NCI-H1694 (cell line): ENCODE results near the gene SLC9A8.
"Not testable (repeated sequence)": the region's sequence is repeated elsewhere in the genome, so short reads cannot be mapped to it uniquely, and the experiment has no call there.

Source experiments
- DNase-seq: peaks from one replicate; lab custom pipeline; 2025; lab: John Stamatoyannopoulos, UW

Gene SLC9A8

GRCh38 chr20:49850463-49851230 is 38.0 kb downstream of the SLC9A8 start:
- DNase-seq: no peak

GRCh38 chr20:49851231-49851705 is 38.6 kb downstream of the SLC9A8 start:
- no peak for DNase-seq

- DNase-seq: no peak
Measured at GRCh38 chr20:49851991-49852390, 39.4 kb downstream of the SLC9A8 start.

DNA sequence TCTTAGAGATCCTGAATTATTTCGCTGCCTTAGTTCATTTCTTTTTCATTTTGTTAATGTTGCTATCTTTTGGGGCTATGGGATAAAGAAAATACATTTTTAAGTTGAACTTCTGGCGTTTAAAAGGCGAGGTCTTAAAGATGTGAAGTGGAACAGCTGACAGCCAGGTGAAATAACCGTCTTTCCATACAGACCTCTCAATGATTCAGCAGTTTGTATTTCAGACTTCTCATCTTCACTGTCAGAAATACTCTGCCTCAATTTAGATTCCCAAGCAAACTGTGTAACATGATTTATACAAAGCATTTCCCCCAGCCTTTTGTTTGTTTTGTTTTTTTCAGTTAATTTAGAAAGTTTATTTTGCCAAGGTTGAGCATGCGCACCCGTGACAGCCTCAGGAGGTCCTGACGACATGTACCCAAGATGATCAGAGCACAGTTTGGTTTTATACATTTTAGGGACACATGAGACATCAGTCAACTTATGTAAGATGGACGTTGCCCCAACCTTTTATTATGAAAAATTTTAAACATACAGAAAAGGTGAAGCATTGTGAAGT is 40.0 kb downstream of the SLC9A8 start:
- no peak for DNase-seq

DNA sequence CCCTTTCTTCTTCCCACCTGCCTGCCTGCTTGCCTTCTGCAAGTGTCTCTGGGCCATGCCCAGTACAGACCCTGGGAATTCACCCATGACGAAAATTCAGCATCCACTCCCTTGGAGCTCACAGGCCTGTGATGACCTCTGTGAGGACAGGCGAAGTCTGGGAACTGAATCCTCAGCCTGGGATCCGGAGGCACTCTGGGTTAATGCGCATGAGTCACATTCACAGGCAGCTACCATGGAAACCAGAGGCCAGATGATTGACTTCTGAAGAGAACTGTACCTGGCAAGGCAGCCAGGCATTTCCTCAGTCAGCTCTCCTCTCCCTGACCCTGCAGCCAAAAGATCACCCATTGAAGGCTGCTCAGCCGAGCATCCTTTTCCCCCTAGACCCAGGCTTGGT is 41.0 kb downstream of the SLC9A8 start:
- DNase-seq: no peak

GRCh38 chr20:49854190-49854875 is 41.7 kb downstream of the SLC9A8 start:
- DNase-seq: no peak

DNA sequence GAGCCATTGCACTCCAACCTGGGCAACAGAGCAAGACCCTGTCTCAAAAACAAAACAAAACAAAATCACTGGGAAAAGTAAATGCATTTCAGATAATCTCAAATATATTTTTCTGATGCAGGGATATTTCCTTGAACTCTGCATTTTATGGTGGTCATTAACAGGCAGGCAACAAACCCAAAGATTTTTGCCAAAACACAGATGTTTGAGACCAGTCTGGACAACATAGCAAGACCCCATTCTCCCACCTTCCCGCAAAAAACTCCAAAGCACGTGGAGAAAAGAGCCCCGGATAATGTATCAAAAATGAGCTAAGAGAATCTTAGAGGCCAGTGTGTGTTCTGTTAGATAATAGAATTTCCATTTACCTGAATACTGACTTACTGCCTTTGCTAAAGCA is 44.3 kb downstream of the SLC9A8 start:
- DNase-seq: no peak

GRCh38 chr20:49858076-49858585 is 45.5 kb downstream of the SLC9A8 start:
- DNase-seq: no peak

- no peak for DNase-seq
Measured at GRCh38 chr20:49859011-49859410, 46.4 kb downstream of the SLC9A8 start.

GRCh38 chr20:49859807-49860206 is 47.2 kb downstream of the SLC9A8 start:
- DNase-seq: no peak

- not testable (repeated sequence) for DNase-seq
Measured at GRCh38 chr20:49861232-49861631, 48.6 kb downstream of the SLC9A8 start.

DNA sequence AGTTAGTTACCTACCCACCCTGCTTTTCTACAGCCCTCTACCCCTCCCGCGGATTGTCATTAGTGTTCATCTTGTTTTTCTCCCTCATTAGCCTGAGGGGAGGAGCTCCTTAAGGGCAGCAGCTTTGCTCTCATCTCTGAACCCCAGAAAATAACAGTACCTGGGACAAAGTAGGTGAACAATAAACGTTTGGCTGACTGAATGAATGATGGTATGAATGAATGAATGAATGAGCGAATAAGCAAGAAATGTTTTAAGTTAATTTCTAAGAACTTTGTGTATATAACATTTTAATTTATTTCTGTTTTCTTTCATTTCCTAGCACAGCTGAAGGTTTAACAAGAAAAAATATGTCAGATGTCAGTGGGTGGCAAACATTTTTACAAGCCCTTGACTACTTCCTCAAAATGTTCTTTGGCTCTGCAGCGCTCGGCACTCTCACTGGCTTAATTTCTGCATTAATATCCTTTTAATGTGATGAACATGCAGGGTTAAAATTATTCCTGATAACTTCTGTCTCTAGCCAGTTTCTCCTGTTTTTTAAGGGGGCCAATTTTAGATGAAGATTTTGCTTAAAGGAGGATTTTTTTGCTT is 50.1 kb downstream of the SLC9A8 start:
- no peak for DNase-seq

GRCh38 chr20:49863666-49864065 is 51.0 kb downstream of the SLC9A8 start:
- no peak for DNase-seq

DNA sequence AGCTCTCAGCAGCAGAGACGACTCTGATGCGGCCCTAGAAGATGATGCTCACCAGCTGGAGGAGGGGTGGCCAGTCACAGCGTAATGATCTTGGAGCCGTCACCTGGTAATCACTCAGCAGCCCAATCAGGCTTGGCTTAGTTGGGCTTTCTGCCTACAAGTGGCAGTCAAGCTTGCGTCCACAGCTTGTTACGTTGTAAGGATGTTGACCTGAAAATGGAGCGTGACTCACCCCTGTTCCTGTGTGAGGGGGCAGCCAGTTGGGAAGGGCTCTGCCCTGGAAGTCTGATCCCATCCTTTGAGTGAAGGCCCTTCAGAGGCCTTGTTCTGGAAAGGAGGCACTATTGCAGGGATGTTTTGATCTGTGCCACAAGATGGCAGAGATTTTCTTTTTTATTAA is 52.9 kb downstream of the SLC9A8 start:
- no peak for DNase-seq

DNA sequence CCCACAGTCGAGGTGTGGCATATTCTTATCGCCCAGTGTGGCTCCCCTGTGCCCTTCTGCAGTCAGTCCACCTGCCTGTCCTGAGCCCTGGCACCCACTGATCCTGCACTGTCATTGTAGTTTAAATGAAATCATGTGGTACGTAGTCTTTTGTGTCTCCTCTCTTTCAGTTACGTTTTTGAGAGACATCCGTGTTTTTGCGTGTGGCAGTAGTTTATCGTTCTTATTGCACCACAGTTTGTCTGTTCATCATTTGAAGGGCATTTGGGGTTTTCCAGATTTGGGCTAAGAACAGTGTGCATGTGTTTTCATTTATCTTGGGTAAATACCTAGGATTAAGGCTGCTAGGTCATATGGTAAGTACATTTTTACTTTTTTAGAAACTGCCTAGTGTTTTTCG is 53.4 kb downstream of the SLC9A8 start:
- no peak for DNase-seq

DNA sequence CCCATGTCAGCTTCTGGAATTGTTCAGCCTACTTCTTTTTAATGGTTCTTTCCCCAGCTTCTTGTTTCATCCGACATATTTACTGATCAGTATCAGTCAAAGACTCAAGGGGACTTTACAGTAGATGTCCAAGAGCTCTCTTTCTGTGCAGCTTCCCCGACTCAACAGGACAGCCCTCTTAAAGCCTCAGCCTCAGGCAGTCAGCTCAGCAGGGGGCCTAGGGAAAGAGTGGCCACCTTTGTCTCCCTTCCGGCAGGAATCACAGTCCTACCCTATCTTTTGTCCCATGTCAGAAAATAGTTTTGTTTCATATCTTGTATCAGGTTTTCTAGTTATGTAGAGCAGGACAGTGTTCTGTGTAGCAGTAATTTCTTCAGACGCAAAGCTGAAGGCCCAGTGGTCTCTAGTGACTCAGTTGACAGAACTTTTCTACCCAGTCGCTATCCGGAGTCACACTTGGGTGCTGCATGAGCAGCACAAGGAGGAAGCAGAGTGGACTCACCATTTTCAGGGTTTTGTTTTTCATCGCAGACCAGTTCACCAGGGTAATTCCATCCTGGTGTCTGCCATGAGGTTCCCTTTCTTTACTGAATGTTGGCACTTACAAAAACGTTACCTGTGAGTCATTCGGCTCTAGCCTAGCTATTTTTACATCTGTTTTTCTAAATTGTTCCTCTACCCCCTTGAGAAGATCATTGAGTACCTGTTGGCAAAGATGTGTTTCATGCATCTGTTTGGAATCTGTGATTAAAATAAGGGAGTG is 55.0 kb downstream of the SLC9A8 start:
- no peak for DNase-seq

DNA sequence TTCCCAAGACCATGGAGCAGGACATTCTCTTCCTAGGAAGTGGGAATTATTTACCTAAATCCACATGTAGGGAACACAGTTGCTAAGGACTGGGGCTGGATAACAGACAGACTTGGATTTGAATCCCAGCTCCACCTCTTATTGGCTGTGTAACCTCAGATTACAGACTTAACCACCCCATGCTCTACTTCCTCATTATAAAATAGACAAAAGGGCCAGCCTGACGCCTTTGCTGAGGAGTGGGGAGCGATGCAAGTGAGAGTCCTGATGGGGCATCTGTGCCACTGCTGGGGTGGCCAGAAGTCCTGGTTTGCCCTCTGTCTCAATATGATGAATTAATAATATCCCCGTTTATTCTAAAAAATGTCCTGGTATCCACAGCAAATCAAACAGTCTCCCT is 55.9 kb downstream of the SLC9A8 start:
- DNase-seq: no peak

- no peak for DNase-seq
Measured at GRCh38 chr20:49868964-49869363, 56.3 kb downstream of the SLC9A8 start.

DNA sequence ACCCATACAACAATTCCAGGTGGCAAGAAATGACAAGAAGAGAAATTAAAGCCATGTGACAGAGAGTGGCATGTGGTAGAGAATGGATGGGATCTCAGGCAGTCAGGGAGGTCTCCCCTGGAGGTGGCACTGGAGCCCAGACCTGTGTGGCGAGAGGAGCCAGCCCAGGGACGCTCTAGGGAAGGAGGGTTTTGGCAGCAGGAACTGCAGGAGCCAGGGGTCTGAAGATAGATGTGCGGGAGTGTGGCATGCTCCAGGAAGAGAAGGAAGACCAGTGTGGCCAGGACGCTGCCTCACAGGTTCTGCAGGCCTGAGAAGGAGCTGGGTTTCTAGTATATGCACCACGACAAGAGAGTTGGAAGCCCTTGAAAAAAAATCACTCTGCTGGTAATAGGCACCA is 57.6 kb downstream of the SLC9A8 start:
- no peak for DNase-seq

- no peak for DNase-seq
Measured at GRCh38 chr20:49871391-49871948, 58.8 kb downstream of the SLC9A8 start.

DNA sequence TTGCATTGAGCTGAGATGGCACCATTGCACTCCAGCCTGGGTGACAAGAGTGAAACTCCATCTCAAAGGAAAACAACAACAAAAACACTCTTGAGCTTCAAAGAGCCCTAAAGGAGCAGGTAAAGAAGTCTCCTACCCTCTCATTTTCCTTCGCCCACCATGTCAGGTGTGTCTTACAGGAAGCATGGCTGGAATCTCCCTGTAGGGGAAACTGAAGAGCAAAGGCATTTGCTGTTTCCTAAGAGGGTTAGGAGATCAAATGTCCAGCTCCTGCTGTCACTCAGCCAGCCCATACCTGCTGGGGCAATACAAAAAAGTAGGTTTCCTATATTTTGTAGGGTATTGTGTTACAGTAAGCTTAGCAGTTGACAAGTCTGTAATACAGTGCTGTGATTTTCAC is 59.4 kb downstream of the SLC9A8 start:
- DNase-seq: no peak

GRCh38 chr20:49874696-49875095 is 62.1 kb downstream of the SLC9A8 start:
- no peak for DNase-seq
